Neuronal stem cell (in vitro differentiated cells): ENCODE data around the gene UBAP1.
"Not testable (repeated sequence)": the region's sequence is repeated elsewhere in the genome, so short reads cannot be mapped to it uniquely, and the experiment has no call there.

Source experiments
- DNase-seq: peaks from one replicate; pipeline ENCODE4 v3.0.0-alpha.2; 2013; ENCODE audit warnings: low spot score
- H2AFZ ChIP-seq: one replicate; pipeline ENCODE4 v1.6.1; 2013; ENCODE audit warnings: mild to moderate bottlenecking, low read length, inconsistent platforms
- H2AK5ac ChIP-seq: 2 replicates; pipeline ENCODE4 v1.6.1; 2013; ENCODE audit warnings: low read depth, mild to moderate bottlenecking, inconsistent platforms, low read length, moderate library complexity, mixed read lengths
- H2BK120ac ChIP-seq: 2 replicates; pipeline ENCODE4 v1.6.1; 2013; ENCODE audit warnings: low read depth, mild to moderate bottlenecking, inconsistent platforms, low read length, moderate library complexity, mixed read lengths
- H2BK12ac ChIP-seq: one replicate; pipeline ENCODE4 v1.6.1; 2013; ENCODE audit warnings: low read length, inconsistent platforms
- H2BK15ac ChIP-seq: 2 replicates; pipeline ENCODE4 v1.6.1; 2013; ENCODE audit warnings: mild to moderate bottlenecking, low read length, inconsistent platforms, mixed read lengths
- H2BK5ac ChIP-seq: one replicate; pipeline ENCODE4 v1.6.1; 2013; ENCODE audit warnings: inconsistent platforms, mild to moderate bottlenecking, low read length, moderate library complexity
- H3K14ac ChIP-seq: one replicate; pipeline ENCODE4 v1.6.1; 2013; ENCODE audit warnings: low read length, inconsistent platforms
- H3K18ac ChIP-seq: 2 replicates; pipeline ENCODE4 v1.6.1; 2013; ENCODE audit warnings: low read length, inconsistent platforms
- H3K23ac ChIP-seq: 2 replicates; pipeline ENCODE4 v1.6.1; 2013; ENCODE audit warnings: low read depth, mild to moderate bottlenecking, mixed read lengths, low read length, inconsistent platforms; ENCODE audit not compliant: poor library complexity
- H3K27ac ChIP-seq: replicated peaks from 3 replicates; pipeline ENCODE4 v1.5.1; 2013; ENCODE audit warnings: low read length, inconsistent platforms
- H3K27me3 ChIP-seq, 3 experiments: 2 replicates each; pipeline ENCODE4 v1.6.1; 2013; ENCODE audit warnings: low read length in 3 of 3, mild to moderate bottlenecking in 2 of 3, inconsistent platforms in 1 of 3, low read depth in 1 of 3, mixed read lengths in 1 of 3, moderate library complexity in 1 of 3; ENCODE audit not compliant: control insufficient read depth in 3 of 3, insufficient read depth in 3 of 3
- H3K36me3 ChIP-seq, 2 donors: replicated peaks in 1 of 2; 2 replicates each; pipeline ENCODE4 v1.6.1; 2013; ENCODE audit warnings: low read length in 2 of 2; ENCODE audit not compliant: control insufficient read depth in 2 of 2, insufficient read depth in 2 of 2
- H3K4ac ChIP-seq: 2 replicates; pipeline ENCODE4 v1.6.1; 2013; ENCODE audit warnings: inconsistent platforms, mild to moderate bottlenecking, low read length, moderate library complexity
- H3K4me1 ChIP-seq, 2 donors: 1 replicate in 1 of 2; 2 replicates in 1 of 2; pipeline ENCODE4 v1.6.1; 2013; ENCODE audit warnings: low read length in 2 of 2, low read depth in 1 of 2; ENCODE audit not compliant: control insufficient read depth in 2 of 2, insufficient read depth in 1 of 2
- H3K4me2 ChIP-seq: one replicate; pipeline ENCODE4 v1.6.1; 2013; ENCODE audit warnings: mild to moderate bottlenecking, low read length, inconsistent platforms; ENCODE audit not compliant: insufficient read depth, poor library complexity, severe bottlenecking
- H3K4me3 ChIP-seq, 2 donors: 2 replicates each; pipeline ENCODE4 v1.5.1; 2013; ENCODE audit warnings: low read length in 2 of 2, mild to moderate bottlenecking in 2 of 2, inconsistent platforms in 1 of 2, moderate library complexity in 1 of 2
- H3K79me1 ChIP-seq: one replicate; pipeline ENCODE4 v1.6.1; 2013; ENCODE audit warnings: low read depth, mild to moderate bottlenecking, inconsistent platforms, low read length, moderate library complexity
- H3K9ac ChIP-seq: one replicate; pipeline ENCODE4 v1.6.1; 2013; ENCODE audit warnings: mild to moderate bottlenecking, low read depth, low read length, inconsistent platforms; ENCODE audit not compliant: poor library complexity
- H3K9me3 ChIP-seq, 2 donors: replicated peaks in 1 of 2; 2 replicates each; pipeline versions ENCODE3 to v1.6.1; 2013; ENCODE audit warnings: low read length in 2 of 2, mild to moderate bottlenecking in 2 of 2, inconsistent platforms in 1 of 2, low read depth in 1 of 2, mixed read lengths in 1 of 2, moderate library complexity in 1 of 2; ENCODE audit not compliant: control insufficient read depth in 2 of 2, insufficient read depth in 1 of 2
- H4K8ac ChIP-seq: one replicate; pipeline ENCODE4 v1.6.1; 2013; ENCODE audit warnings: low read depth, mild to moderate bottlenecking, inconsistent platforms, low read length, moderate library complexity
- H4K91ac ChIP-seq: one replicate; pipeline ENCODE4 v1.6.1; 2013; ENCODE audit warnings: low read length, low read depth, mild to moderate bottlenecking, inconsistent platforms; ENCODE audit not compliant: poor library complexity
- WGBS, 2 donors: extraction: QIAGEN DNeasy Blood & Tissue Kit; methylation state at CpG; one replicate each; pipeline ENCODE4 v1.1.7; 2013; ENCODE audit warnings: missing lambda C conversion rate in 2 of 2, mixed read lengths in 1 of 2; ENCODE audit not compliant: insufficient read length in 2 of 2, insufficient replicate concordance in 1 of 2; ENCODE audit errors: extremely low coverage in 2 of 2; 5-methylcytosine and 5-hydroxymethylcytosine counted together

Gene UBAP1

DNA sequence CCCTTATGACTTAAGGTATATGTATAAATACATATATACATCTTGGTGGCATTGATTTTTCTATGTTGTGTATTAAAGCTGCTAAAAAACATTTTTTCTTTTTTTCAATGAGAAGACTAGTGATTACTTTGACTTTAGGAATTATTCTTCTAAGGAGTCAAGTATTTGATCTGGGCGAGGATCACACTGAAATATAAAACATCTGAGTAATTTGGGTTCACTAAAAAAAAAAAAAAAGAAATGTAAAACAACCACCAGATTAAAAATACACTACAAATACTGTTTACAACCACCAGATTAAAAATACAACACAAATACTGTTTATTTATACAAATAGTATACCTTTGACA is 9.0 kb downstream of the UBAP1 start:
- H3K4ac ChIP-seq: no peak overlapping the region
- no peak overlapping the region for H2BK5ac ChIP-seq
- no peaks in the 10 kb centered on the region for H3K9me3 ChIP-seq
- H2BK15ac ChIP-seq: no peak overlapping the region
- no peak overlapping the region for H3K27ac ChIP-seq
- no peak overlapping the region for H3K23ac ChIP-seq
- no peak for DNase-seq
- no CpG with 5 or more reads among the region's 1 CpG for whole genome bisulfite sequencing, 2 donors
- H3K9ac ChIP-seq: no peak overlapping the region
- no peak overlapping the region for H2AFZ ChIP-seq
- no peak overlapping the region for H3K4me3 ChIP-seq
- H3K4me1 ChIP-seq: peaks cover 0 to 7% of the 10 kb centered on the region in 2 donors
- H4K91ac ChIP-seq: no peak overlapping the region
- H3K4me2 ChIP-seq: no peak overlapping the region
- no peak overlapping the region for H2BK12ac ChIP-seq
- H3K18ac ChIP-seq: no peak overlapping the region
- peaks cover 2 to 17% of the 10 kb centered on the region in 2 donors for H3K36me3 ChIP-seq
- no peak overlapping the region for H2BK120ac ChIP-seq
- peaks cover 3% of the 10 kb centered on the region for H3K79me1 ChIP-seq
- H4K8ac ChIP-seq: no peak overlapping the region
- no peak overlapping the region for H3K14ac ChIP-seq
- no peaks in the 10 kb centered on the region for H3K27me3 ChIP-seq
- no peak overlapping the region for H2AK5ac ChIP-seq

DNA sequence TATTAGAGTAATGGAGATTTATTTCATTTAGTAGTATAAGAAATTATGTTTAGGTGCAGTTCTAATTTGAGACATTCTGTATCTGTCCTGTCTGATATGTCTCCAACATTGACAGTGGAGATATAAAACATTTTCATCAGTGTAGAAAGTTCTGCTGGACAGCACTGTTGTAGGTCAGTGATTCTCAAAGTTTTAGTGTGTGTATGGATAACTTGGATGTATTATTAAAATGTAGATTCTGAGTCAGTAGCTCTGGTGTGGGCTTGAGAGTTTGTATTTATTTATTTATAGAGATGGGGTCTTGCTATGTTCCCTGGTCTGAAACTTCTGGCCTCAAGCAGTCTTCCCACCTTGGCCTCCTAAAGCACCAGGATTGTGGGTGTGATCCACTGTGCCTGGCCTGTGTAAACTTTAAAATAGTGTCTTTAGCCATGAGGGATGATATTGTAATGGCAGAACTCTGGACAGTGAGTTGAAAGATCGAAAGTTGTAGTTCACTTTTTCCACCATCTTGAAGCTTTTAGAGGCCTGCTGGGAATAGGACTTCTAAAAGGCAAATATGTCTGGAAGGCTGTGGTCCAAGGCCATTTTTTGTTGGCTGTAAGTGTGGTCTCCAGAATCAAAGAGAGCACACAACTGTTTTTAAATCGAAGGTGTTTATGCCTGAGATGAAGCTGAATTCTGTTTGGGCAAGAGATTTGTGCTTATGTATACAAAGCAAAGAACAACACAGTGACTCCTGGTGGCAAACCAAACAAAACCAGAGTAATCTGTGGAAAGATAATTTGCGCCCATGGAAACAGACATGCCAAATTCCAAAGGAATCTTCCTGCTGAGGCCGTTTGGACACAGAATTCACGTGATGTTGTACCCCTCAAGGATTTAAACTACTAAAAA is 12.4 kb downstream of the UBAP1 start:
- H3K4me2 ChIP-seq: no peak overlapping the region
- peaks cover 0 to 7% of the 10 kb centered on the region in 2 donors for H3K4me1 ChIP-seq
- H3K9me3 ChIP-seq: no peaks in the 10 kb centered on the region
- peaks cover 2% of the 10 kb centered on the region for H3K79me1 ChIP-seq
- no peak overlapping the region for H2BK5ac ChIP-seq
- H2AK5ac ChIP-seq: no peak overlapping the region
- no peak overlapping the region for H3K27ac ChIP-seq
- no peak overlapping the region for H3K14ac ChIP-seq
- no peak overlapping the region for H2BK120ac ChIP-seq
- no peak overlapping the region for H2BK12ac ChIP-seq
- WGBS, 2 donors: no CpG with 5 or more reads among the region's 5 CpGs
- DNase-seq: no peak
- H2AFZ ChIP-seq: no peak overlapping the region
- H3K36me3 ChIP-seq: peaks cover 0 to 7% of the 10 kb centered on the region in 2 donors
- no peak overlapping the region for H4K91ac ChIP-seq
- H3K27me3 ChIP-seq: no peaks in the 10 kb centered on the region
- H3K4ac ChIP-seq: no peak overlapping the region
- H4K8ac ChIP-seq: no peak overlapping the region
- no peak overlapping the region for H3K18ac ChIP-seq
- H3K4me3 ChIP-seq: no peak overlapping the region
- no peak overlapping the region for H3K23ac ChIP-seq
- H3K9ac ChIP-seq: no peak overlapping the region
- no peak overlapping the region for H2BK15ac ChIP-seq

DNA sequence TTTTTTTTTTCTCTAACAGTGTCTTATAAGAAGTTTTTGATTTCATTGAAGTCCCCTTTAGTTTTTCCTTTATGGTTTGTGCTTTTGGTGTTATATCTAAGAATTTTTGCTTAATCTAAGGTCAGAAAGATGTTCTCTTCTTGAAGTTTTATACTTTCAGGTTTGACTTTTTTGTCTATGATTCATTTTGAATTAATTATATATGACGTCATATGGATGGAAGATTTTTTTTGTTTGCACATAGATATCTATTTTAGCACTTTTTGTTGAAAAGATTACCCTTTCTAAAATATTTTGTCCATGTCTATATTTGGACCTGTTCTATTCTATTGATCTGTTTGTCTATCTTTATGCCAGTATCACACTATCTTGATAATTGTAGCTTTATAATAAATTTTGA is 16.3 kb downstream of the UBAP1 start:
- H3K27me3 ChIP-seq: no peaks in the 10 kb centered on the region
- no peak overlapping the region for H3K4ac ChIP-seq
- H3K9ac ChIP-seq: no peak overlapping the region
- H3K4me2 ChIP-seq: no peak overlapping the region
- no peak overlapping the region for H2AFZ ChIP-seq
- H3K27ac ChIP-seq: no peak overlapping the region
- H3K18ac ChIP-seq: no peak overlapping the region
- WGBS, 2 donors: no CpG with 5 or more reads among the region's 1 CpG
- no peak overlapping the region for H4K8ac ChIP-seq
- H4K91ac ChIP-seq: no peak overlapping the region
- H3K23ac ChIP-seq: no peak overlapping the region
- no peak overlapping the region for H3K4me3 ChIP-seq
- H3K79me1 ChIP-seq: peaks cover 5% of the 10 kb centered on the region
- no peak overlapping the region for H2BK5ac ChIP-seq
- no peak overlapping the region for H2BK15ac ChIP-seq
- peaks cover 0 to 17% of the 10 kb centered on the region in 2 donors for H3K36me3 ChIP-seq
- H3K14ac ChIP-seq: no peak overlapping the region
- DNase-seq: no peak
- H2BK120ac ChIP-seq: no peak overlapping the region
- no peak overlapping the region for H2BK12ac ChIP-seq
- H2AK5ac ChIP-seq: no peak overlapping the region
- H3K4me1 ChIP-seq: peaks cover 4 to 8% of the 10 kb centered on the region in 2 donors
- peaks cover 0 to 4% of the 10 kb centered on the region in 2 donors for H3K9me3 ChIP-seq

DNA sequence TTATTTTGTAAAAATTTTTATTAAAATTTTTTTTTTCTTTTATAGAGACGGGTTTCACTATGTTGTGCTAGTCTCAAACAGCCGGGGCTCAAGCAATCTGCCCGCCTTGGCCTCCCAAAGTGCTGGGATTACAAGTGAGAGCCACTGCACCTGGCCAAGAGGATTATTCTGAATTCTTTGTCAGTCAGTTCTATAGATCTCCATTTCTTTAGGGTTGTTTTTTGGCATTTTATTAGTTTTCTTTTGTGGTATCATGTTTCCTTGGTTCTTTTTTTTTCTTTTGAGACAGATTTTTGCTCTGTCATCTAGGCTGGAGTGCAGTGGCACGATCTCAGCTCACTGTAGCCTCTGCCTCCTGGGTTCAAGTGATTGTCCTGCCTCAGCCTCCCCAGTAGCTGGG is 18.4 kb downstream of the UBAP1 start:
- H2BK120ac ChIP-seq, H2BK15ac ChIP-seq, H3K14ac ChIP-seq, H2AK5ac ChIP-seq, H2BK12ac ChIP-seq, H3K27ac ChIP-seq, H3K4me1 ChIP-seq, H3K4me2 ChIP-seq, H4K8ac ChIP-seq, H3K79me1 ChIP-seq, H3K27me3 ChIP-seq, H3K4me3 ChIP-seq, H3K18ac ChIP-seq, H3K4ac ChIP-seq, H4K91ac ChIP-seq, H2BK5ac ChIP-seq, DNase-seq, H2AFZ ChIP-seq, H3K9ac ChIP-seq, H3K9me3 ChIP-seq, H3K23ac ChIP-seq: not testable (repeated sequence)
- peaks cover 0 to 28% of the 10 kb centered on the region in 2 donors for H3K36me3 ChIP-seq
- no CpG with 5 or more reads among the region's 4 CpGs for WGBS, 2 donors
